ENCODE data around the gene ARHGEF12. TPM values are rescaled to one million over a fixed set of nuclear protein-coding genes. Genes with fewer than 3 reads are reported as not detected.

Gene ARHGEF12
- total and polyA plus RNA-seq, 2 experiments from 2014 or later, result 9.0 to 38.9 TPM

DNA sequence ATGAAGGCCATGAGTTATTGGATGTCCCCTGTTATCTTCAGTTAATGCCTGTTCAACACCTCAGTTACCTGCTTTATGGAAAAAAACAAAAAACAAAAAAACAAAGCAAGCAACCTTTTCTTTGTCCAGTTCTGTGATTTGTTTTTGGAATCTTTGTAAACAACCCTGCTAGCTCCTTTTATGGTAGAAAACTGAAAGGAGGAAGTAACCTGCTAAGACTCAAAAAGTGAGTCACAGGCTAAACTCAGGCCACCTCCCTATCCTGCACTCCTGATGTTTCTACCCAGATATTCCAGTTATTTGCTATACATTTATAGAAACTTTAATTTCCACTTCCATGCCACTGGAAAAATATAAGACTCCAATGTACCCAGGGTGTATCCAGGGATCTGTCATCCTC lies 31.7 kb upstream of the ARHGEF12 start (continued):
- TF ChIP-seq CREB1 (CRISPR knock-in tag; IDR thresholded peaks at IDR 0.05; ENCODE audit: low read depth), result no peak
- TF ChIP-seq NANOG (IDR thresholded peaks at IDR 0.05; ENCODE audit: borderline replicate concordance), result no peak

DNA sequence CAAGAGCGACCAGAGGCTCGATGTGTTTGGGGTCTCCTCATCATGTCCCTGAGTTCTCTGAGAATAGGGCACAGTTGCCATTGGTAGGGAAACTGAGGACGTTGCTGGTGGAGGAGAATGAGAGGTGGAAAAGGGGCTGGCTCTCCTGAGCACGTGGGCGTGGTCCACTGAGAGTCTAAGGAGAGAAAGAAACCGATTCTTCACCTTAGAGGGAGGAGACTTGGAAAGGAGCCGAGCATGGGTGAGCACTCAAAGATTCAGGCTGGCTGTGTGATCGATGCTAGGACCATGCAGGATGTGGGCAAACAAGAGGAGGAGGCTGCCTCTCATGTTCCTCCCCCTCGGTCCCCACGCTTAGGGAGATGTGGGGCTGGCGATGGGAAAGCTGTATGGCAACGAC lies 30.9 kb upstream of the ARHGEF12 start:
- H3F3A ChIP-seq (replicated peaks; ENCODE audit: low read depth), result no peaks in the 10 kb centered on the region
- no peaks in the 10 kb centered on the region for H4K20me1 ChIP-seq (replicated peaks; ENCODE audit: insufficient read depth)
- no peak overlapping the region for H3K4me2 ChIP-seq
- TF ChIP-seq EZH2 (IDR thresholded peaks at IDR 0.05; ENCODE audit: low read depth, unreplicated experiment) (no peak), CREB1 (CRISPR knock-in tag; IDR thresholded peaks at IDR 0.05; ENCODE audit: low read depth) (no peak), JUNB (IDR thresholded peaks at IDR 0.05; ENCODE audit: unreplicated experiment) (no peak), POLR2AphosphoS5 (IDR thresholded peaks at IDR 0.05; ENCODE audit: low read depth) (no peak), ZNF114 (CRISPR knock-in tag; IDR thresholded peaks at IDR 0.05) (no peak), ZNF331 (CRISPR knock-in tag; IDR thresholded peaks at IDR 0.05; ENCODE audit: low read depth) (no peak), EZH2phosphoT487 (IDR thresholded peaks at IDR 0.05; ENCODE audit: unreplicated experiment) (no peak), NANOG (IDR thresholded peaks at IDR 0.05; ENCODE audit: borderline replicate concordance) (no peak), STAT1 (IDR thresholded peaks at IDR 0.05; ENCODE audit: unreplicated experiment) (no peak)
- TF ChIP-seq, protein P1, sequence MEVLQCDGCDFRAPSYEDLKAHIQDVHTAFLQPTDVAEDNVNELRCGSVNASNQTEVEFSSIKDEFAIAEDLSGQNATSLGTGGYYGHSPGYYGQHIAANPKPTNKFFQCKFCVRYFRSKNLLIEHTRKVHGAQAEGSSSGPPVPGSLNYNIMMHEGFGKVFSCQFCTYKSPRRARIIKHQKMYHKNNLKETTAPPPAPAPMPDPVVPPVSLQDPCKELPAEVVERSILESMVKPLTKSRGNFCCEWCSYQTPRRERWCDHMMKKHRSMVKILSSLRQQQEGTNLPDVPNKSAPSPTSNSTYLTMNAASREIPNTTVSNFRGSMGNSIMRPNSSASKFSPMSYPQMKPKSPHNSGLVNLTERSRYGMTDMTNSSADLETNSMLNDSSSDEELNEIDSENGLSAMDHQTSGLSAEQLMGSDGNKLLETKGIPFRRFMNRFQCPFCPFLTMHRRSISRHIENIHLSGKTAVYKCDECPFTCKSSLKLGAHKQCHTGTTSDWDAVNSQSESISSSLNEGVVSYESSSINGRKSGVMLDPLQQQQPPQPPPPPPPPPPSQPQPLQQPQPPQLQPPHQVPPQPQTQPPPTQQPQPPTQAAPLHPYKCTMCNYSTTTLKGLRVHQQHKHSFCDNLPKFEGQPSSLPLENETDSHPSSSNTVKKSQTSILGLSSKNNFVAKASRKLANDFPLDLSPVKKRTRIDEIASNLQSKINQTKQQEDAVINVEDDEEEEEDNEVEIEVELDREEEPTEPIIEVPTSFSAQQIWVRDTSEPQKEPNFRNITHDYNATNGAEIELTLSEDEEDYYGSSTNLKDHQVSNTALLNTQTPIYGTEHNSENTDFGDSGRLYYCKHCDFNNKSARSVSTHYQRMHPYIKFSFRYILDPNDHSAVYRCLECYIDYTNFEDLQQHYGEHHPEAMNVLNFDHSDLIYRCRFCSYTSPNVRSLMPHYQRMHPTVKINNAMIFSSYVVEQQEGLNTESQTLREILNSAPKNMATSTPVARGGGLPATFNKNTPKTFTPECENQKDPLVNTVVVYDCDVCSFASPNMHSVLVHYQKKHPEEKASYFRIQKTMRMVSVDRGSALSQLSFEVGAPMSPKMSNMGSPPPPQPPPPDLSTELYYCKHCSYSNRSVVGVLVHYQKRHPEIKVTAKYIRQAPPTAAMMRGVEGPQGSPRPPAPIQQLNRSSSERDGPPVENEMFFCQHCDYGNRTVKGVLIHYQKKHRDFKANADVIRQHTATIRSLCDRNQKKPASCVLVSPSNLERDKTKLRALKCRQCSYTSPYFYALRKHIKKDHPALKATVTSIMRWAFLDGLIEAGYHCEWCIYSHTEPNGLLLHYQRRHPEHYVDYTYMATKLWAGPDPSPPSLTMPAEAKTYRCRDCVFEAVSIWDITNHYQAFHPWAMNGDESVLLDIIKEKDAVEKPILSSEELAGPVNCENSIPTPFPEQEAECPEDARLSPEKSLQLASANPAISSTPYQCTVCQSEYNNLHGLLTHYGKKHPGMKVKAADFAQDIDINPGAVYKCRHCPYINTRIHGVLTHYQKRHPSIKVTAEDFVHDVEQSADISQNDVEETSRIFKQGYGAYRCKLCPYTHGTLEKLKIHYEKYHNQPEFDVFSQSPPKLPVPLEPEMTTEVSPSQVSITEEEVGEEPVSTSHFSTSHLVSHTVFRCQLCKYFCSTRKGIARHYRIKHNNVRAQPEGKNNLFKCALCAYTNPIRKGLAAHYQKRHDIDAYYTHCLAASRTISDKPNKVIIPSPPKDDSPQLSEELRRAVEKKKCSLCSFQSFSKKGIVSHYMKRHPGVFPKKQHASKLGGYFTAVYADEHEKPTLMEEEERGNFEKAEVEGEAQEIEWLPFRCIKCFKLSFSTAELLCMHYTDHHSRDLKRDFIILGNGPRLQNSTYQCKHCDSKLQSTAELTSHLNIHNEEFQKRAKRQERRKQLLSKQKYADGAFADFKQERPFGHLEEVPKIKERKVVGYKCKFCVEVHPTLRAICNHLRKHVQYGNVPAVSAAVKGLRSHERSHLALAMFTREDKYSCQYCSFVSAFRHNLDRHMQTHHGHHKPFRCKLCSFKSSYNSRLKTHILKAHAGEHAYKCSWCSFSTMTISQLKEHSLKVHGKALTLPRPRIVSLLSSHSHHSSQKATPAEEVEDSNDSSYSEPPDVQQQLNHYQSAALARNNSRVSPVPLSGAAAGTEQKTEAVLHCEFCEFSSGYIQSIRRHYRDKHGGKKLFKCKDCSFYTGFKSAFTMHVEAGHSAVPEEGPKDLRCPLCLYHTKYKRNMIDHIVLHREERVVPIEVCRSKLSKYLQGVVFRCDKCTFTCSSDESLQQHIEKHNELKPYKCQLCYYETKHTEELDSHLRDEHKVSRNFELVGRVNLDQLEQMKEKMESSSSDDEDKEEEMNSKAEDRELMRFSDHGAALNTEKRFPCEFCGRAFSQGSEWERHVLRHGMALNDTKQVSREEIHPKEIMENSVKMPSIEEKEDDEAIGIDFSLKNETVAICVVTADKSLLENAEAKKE (CRISPR knock-in tag; IDR thresholded peaks at IDR 0.05), result no peak
- TF ChIP-seq, protein P2, sequence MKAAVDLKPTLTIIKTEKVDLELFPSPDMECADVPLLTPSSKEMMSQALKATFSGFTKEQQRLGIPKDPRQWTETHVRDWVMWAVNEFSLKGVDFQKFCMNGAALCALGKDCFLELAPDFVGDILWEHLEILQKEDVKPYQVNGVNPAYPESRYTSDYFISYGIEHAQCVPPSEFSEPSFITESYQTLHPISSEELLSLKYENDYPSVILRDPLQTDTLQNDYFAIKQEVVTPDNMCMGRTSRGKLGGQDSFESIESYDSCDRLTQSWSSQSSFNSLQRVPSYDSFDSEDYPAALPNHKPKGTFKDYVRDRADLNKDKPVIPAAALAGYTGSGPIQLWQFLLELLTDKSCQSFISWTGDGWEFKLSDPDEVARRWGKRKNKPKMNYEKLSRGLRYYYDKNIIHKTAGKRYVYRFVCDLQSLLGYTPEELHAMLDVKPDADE (IDR thresholded peaks at IDR 0.05), result no peak
- TF ChIP-seq, protein P3, sequence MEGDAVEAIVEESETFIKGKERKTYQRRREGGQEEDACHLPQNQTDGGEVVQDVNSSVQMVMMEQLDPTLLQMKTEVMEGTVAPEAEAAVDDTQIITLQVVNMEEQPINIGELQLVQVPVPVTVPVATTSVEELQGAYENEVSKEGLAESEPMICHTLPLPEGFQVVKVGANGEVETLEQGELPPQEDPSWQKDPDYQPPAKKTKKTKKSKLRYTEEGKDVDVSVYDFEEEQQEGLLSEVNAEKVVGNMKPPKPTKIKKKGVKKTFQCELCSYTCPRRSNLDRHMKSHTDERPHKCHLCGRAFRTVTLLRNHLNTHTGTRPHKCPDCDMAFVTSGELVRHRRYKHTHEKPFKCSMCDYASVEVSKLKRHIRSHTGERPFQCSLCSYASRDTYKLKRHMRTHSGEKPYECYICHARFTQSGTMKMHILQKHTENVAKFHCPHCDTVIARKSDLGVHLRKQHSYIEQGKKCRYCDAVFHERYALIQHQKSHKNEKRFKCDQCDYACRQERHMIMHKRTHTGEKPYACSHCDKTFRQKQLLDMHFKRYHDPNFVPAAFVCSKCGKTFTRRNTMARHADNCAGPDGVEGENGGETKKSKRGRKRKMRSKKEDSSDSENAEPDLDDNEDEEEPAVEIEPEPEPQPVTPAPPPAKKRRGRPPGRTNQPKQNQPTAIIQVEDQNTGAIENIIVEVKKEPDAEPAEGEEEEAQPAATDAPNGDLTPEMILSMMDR (conservative IDR thresholded peaks at IDR 0.05; ENCODE audit: low read depth in 2 of 2), result no peak
- TF ChIP-seq, protein P4, sequence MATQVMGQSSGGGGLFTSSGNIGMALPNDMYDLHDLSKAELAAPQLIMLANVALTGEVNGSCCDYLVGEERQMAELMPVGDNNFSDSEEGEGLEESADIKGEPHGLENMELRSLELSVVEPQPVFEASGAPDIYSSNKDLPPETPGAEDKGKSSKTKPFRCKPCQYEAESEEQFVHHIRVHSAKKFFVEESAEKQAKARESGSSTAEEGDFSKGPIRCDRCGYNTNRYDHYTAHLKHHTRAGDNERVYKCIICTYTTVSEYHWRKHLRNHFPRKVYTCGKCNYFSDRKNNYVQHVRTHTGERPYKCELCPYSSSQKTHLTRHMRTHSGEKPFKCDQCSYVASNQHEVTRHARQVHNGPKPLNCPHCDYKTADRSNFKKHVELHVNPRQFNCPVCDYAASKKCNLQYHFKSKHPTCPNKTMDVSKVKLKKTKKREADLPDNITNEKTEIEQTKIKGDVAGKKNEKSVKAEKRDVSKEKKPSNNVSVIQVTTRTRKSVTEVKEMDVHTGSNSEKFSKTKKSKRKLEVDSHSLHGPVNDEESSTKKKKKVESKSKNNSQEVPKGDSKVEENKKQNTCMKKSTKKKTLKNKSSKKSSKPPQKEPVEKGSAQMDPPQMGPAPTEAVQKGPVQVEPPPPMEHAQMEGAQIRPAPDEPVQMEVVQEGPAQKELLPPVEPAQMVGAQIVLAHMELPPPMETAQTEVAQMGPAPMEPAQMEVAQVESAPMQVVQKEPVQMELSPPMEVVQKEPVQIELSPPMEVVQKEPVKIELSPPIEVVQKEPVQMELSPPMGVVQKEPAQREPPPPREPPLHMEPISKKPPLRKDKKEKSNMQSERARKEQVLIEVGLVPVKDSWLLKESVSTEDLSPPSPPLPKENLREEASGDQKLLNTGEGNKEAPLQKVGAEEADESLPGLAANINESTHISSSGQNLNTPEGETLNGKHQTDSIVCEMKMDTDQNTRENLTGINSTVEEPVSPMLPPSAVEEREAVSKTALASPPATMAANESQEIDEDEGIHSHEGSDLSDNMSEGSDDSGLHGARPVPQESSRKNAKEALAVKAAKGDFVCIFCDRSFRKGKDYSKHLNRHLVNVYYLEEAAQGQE (IDR thresholded peaks at IDR 0.05; ENCODE audit: unreplicated experiment), result no peak
- ATAC-seq (no peak), DNase-seq (ENCODE audit: low spot score) (no peak)
- no peaks in the 10 kb centered on the region for H3K9me3 Mint-ChIP-seq
- H3K36me3 ChIP-seq (ENCODE audit: insufficient read depth), result no peaks in the 10 kb centered on the region
- peaks cover 7% of the 10 kb centered on the region for H3K27me3 Mint-ChIP-seq (ENCODE audit: insufficient read depth, low read depth, poor library complexity)
- H3K27me3 ChIP-seq (ENCODE audit: insufficient read depth), result no peaks in the 10 kb centered on the region
- peaks cover 16% of the 10 kb centered on the region for H3K4me1 ChIP-seq (ENCODE audit: insufficient read depth)
- no peak overlapping the region for H3K27ac ChIP-seq (ENCODE audit: low read depth)
- H3K27ac Mint-ChIP-seq, result no peak overlapping the region
- H3K36me3 Mint-ChIP-seq (ENCODE audit: low read depth), result no peaks in the 10 kb centered on the region
- H3K9me2 ChIP-seq (ENCODE audit: insufficient read depth), result peaks cover 5% of the 10 kb centered on the region; the same call in 1 of the 2 replicates
- peaks cover 19% of the 10 kb centered on the region for H3K4me1 Mint-ChIP-seq
- no peak overlapping the region for H3K4me3 Mint-ChIP-seq
- H2AFZ ChIP-seq, result no peak overlapping the region
- H3K79me2 ChIP-seq (replicated peaks; ENCODE audit: insufficient read depth), result no peaks in the 10 kb centered on the region
- no peak overlapping the region for H3K4me3 ChIP-seq
